G401.6 (cell line): ENCODE measurements around the gene ZFHX3.

ENCODE experiments used
- FAIRE-seq: peaks from 2 replicates; lab custom pipeline; 2012; peaks lifted over from hg19 to GRCh38; lab: Jason Lieb, UNC

Gene ZFHX3

DNA sequence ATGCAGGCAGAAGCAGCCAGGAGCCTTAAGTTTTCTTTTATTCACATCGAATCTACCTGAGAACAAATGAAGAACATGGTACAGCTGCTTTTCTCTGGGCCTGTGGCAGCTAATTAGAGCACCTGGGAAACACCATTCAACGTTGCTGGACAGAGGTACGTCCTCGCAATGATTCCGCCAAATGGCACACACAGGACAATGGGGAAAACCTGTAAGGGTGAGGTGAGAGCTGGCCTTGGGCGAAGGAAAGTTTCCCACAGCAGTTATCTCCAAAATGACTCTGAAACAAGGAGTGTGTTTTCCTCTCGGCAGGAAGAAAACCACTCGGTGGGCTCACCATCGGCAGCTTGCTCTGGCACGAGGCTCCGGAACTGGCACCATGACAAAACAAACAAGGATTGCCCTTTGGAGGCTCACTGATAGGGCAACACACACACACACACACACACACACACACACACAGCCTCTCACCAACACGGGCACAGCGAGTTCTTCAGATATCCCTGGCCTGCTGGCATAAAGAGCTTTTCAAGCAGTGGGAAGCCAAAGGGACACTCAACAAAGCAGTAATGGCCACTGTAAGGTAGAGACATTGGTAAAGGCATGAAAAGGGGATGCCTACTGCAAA is 73.7 kb downstream of the ZFHX3 start:
- FAIRE-seq: no peak

DNA sequence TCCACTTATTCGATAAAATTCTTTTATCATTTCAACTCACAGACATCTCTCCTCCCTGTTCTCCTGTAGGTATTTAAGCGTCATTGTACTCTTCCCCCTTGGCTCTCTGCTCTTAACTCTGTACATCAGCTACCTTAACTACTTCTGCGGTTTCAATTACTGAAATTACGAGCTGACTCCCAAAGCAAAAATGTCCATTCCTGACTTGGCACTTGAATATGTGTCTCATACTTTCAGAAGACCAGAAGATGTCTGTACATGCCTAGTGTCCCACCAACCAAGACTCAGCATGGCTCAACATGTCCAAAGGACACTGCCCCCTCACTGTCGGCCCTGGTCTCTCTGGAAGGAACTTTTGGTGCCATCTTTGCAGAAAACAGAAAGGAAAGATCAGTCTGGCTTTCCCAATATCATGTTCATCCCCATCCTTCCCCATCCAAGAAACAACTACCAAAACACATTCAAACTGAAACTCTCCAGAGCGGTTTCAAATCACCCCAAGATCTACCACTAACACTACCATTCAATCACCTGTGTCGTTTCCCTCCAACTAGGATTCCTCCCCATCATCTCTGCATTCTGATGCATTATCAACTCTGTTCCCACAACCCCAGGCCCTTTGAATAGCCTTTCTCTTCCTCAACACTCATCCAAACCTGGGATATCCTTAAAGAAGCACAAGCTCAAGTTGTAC is 74.9 kb downstream of the ZFHX3 start:
- FAIRE-seq: no peak

DNA sequence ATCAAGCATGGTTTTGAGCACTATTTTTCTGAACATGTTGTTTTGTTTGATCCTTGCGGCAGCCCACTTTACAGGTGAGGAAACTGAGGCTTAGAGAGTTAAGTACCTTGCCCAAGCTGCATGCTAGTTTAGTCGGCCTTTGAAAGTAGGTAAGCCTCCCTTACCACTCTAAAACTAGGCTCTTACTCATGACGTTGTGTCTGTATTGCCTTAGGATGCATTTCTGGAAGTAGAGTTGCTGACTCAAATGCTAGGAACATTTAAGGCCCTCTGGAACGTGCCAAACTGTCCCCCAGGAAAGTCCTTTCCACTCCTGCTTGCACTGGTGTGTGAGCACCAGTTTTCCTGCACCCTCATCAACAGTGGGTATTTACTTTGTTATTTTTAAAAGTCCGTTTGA is 76.6 kb downstream of the ZFHX3 start:
- no peak for FAIRE-seq

DNA sequence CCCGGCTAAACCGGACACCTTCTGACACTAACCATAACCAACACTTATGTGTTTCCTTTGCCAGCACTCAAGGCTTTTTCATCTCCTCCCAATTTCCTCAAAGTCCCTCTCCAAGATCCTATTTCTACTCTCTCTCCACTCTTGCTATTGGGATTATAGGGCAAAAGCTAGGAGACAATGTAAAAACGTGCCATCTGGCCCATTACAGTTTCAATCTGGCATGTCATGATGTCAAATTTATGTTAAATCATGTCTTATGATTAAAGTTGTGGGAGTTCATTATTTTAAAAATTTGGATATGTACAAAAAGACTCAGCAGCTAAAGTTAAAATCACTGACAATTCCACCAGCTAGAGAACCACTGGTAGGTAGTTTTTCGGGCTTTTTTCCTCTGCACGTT is 77.3 kb downstream of the ZFHX3 start:
- FAIRE-seq: no peak

DNA sequence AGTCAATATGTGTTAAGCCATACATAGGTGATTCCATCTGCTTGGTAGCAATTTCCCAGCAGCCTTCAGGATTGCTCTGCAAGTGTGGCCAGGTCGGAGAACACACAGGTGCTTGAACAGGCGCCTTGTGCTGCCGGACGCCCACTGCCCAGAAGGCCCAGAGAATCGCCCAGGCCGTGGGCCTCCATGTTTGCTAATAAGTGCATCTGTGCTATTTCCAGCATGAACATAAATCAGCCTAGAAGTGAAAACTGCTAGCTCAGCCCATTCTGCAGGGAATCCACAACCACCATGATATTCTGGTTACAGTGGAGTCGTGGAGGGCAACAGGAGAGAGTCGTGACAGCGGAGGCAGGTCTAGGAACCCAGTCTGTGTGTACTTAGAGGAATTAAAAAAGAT is 78.1 kb downstream of the ZFHX3 start:
- FAIRE-seq: no peak

DNA sequence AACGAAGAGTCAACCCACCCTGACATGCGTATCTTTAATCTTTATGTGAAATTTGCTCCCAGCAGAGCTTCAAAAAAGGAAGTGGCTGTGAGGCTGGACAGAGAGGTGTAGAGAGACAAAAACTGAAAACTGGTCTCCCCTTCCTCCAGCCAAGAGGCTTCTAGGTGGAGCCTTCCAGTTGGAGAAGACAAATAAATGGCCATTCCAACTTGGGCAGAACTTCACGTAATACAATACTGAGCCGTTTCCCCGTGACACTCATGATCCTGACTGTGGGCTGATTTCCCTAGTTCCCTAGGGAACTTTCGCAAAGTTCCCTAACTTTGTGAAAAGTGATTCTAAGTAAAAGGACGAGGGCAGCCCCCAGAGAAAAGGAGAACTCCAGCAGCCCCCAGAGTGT is 78.8 kb downstream of the ZFHX3 start:
- no peak for FAIRE-seq

DNA sequence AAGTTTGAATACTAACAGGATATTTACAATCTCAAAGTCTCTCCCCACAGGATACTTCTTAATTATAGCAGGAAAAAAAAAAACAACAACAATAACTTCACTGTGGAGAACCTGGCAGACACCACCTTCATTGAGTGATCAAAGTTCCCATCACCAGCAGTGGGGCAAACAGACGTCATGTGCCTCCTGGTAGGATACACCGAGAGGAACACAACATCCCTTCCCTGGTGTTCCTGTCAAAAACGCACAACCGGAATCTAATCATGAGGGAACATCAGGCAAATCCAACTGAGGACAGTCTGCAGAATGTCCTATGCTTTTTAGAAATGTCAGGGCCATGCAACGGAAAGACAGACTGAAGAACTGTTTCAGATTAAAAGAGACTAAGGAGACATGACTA is 80.0 kb downstream of the ZFHX3 start:
- no peak for FAIRE-seq

DNA sequence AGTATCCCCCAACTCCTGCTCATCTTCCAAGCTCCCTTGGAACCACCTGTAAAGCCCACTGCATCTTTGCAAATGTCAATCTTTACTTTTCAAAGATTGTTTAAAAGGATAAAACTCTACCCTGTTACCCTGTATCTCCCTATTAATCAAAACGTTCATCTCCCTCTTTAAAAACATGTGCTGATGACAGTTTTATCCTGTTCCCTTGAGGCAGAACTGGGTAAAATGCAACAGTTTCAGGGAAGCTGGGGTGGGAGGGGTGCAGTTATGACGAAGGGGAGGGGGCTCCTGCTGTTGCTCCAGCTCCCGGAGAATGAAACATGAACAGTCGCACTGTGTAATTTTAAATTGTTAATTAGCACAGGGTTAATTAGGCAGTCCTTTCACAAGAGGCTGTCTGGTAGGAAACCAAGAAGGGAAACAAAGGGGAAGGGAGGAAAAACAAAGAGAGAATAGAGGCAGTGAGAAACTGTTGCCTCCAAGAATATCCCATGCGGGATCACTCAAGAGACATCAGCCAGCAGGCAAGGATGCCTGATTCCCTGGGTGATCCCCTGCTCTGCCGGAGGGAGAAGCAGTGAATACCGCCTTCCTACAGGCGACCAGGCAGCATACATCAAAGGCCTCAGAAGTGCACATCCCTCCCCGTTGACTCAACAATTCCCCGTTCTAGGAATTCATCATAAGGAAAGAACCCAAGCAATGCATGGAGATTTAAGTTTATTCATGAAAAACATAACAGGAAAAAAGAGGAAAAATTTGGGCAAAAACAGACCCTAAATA is 84.2 kb downstream of the ZFHX3 start:
- no peak for FAIRE-seq

DNA sequence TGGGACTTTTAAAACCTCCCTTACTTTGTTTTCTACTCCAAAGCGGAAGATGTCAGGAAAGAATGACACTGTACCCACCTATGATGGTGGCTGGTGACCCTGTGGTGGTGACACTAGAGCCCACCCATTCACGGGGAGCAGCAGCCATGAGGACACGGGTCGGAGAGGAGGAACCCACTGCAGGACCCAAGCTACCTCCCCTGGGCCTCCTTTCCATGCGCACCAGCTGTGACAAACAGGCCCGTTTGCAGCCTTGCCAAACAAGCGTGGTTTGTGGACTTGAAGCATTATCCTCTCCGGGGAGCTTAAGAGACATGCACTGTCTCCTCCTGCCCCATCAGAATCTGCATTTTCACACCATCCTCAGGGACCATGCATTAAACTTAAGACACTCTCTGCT is 85.6 kb downstream of the ZFHX3 start:
- no peak for FAIRE-seq

DNA sequence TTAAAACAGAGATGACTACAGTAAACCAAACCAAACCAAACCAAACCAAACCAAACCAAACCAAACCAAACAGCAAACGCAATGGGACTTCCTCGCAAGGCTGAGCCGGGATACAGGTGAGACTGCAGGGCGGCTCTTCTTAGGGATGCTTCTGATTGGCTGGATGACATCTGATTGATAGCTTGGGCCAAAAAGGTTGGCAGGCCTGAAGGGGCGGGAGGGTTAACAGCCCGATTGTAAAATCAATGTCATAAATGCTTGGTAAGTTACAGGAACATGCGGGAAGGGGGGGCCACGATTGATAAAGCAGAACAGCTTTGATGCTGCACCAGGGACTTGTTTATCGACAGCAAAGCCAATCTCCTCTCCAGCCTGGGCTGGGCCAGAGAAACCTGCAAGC is 86.1 kb downstream of the ZFHX3 start:
- FAIRE-seq: no peak

DNA sequence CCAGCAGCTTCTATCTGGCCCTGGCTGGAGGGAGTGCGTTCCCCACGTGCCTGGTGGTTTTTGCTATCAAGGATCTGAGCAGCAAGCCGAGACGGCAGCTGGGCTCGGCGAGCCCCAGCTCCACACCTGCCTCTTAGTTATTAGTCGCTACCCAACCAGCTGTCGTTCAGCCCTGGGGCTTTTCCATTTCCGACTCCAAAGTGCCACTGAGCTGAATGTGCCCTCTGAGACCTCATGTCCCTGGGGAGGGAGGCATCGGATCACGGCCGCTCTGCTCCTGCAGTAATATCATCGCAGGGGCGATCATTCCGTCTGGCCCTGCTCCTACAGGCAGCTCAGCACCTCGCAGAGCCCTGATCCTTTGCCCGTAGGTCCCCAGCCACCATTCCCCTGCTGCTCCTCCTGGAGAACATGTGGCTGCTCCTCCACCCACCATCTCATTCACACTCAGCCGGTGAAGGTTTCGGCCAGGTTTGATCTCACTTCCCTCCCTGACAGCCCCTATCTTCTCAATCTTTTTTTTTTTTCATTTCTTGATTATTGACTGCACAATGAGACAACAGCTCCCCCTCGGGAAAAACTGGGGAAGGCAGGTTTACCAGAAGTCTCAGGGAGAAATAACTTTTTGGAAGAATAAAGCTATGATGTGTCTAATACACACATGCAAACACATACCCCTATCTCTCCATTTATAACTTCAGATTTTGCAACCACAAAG is 86.7 kb downstream of the ZFHX3 start:
- no peak for FAIRE-seq

DNA sequence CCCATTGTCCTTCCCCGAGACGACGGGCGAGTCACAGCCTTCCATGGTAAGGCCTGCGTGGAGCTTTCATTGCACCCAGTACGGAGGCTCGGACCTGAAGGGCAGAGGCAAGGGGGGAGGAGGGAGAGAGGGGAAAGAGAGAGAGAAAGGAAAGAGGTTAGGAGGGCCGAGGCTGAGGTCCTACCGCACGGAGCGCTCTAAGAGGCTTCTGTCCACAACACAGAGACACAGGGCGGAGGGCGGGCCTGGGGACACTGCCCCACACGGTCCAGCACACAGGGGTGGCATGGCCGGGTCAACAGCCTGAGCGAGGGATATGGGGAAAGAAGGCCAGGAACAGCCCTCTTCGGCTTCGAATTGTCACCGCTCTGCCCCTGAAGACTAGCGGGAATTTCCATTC is 87.8 kb downstream of the ZFHX3 start:
- FAIRE-seq: no peak

DNA sequence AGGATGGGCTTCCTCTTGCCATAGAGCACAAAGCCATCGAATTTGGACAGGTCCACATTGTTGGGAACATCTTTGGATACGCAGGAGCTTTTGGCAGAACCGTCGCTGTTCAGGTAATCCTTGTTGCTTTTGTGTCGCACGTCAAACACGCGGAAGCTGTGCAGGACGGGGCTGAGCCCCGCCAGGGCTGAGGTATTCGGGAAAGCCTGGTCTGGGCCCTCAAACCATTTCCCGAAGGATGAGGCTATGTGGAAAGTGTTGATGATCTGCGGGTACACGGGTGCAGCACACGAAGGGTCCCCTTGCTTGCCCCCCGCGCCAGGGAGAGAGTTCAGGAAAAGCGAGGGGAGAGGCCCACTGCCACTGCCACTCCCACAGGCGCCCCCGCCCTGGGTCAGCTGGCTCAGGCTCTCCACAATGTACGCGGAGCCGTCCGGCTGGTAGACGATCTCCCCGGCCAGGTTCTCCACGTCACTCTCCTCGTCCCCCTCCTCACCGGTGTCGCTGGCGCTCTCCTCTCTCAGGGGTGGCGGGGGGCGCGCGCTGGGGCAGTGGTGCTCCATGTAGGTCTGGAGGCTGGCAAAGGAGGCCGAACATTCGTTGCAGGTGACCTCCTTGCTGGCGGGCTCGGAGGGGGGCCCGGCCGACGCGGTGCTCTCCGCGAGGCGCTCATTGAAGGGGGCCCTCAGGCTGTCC is 88.5 kb downstream of the ZFHX3 start:
- FAIRE-seq: no peak

DNA sequence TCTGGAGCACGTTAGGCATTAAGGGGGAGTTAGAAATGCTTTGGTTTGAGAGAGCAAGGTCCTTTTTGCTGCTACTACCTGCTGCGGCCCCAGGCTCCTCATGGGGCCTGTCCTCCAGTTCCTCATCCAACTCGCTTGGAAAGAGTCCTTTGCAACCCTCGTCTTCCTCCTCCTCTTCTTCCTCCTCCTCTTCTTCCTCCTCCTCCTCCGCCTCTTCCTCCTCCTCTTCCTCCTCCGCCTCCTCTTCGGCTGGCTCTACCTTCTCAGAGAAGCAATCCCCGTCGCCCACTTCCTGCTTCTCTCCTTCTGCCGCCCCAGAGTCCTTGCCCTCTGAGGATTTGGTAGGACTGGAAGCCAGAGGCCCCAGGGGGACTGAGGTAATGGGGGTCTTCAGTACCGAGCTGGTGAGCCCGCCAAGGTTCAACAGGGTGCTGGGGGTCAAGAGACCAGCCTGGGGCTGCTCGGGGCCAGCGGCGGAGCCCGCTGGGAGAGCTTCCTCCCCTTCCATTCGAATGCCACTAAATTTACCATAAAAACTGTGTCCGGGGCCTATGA is 89.3 kb downstream of the ZFHX3 start:
- no peak for FAIRE-seq

DNA sequence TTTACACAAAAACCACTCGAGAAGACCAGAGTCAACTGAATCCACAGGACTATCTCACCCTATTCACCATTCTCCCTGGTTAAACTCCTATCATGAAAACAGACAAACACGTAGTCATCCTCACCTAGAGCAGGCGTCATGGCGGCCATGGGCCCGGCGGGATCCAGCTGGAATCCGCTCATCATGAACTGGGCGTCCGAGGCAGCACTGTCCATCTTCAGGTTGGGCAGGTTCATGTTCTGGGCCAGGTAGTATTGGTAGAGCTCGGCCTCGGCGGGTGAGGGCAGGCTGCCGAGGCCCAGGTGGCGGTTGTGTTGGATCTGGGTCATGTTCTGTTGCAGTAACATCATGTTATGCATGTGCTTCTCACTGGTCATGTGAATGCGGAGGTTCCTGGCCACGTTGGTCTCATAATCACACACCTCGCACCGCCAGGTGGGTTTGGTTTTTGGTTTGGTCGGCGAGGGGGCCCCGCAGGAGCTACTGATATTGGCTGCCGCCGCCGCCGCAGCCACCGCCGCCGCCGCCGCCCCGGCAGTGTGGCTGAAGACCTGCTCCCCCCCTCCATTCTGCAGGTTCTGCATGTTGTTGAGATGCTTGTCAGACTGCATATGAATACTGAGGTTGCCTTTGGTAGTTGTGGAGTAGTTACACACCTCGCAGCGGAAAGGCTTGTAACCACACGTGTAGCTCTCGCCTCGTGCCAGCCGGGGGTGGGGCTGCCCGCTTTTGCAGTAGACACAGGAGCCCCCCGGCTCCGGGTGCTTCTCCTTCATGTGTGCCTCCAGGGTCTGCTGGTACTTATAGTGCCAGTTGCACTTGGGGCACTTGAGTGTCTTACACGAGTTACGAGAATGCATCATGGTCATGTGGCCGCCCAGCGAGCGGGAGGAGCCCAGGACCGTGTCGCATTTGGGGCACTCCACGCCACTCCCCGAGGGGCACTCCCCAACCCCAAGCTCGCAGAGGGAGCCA is 90.3 kb downstream of the ZFHX3 start:
- FAIRE-seq: no peak

DNA sequence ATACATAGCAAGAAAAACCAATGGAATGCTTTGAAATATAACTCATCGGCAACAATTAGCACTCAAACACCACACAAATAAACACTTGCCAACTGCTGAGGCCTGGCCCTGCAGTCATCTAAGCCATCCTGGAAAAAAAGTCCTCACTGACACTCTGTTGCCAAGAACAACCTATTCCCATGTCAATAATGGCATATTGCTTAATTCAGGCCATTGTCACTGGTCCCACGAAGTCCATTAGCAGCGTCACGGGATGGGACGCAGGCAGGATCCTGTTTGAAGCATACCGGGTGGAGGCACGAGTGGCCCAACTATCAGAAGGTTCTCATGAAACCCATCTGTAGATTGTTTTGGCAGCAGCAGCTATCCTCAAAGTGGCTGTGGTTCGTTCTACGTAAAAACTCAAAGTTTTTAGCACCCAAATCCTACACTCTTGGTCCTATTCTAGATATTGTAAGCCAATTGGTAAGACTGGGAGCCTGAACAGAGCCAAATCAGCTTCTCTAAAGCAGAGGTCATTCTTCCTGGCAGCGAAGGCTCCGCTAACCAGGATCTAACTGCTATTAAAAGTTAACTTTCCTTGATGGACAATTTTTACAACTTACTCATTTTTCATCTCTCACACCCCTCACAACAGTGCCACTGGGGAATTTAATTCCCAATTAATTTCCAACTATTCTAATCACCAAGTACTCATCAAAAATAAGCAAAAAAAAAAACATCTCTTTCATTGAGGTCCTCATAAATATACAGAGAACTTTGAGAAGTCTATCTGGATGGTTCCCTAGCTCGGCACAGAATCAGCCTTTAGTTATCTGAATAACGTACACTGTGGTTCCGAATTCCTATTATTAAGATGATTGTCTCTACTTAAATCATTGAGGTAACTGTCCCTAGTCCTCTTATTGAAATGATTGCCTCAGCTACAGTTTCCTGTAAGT is 91.5 kb downstream of the ZFHX3 start:
- no peak for FAIRE-seq

DNA sequence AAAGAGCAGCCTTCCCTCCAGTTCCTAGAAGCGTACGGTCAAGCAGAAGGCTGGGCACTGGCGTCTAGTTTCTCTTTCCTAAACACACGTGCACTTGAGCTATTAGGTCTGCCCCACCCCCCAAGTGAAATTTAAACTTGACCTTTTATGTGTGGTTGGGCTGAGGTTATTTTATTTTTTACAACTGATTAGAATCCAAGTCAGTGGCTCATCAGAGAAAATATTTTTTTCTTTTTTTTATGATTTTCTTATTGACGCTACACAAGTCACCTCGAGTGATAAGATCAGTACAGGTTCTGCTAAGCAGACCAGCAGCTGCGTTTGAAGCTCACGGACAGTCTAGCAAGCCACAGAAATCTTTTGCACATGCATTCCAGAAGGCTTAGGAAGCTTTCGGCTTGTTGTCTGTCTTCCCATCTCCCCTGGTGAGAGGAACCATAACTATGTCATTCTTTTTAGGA is 95.1 kb downstream of the ZFHX3 start:
- FAIRE-seq: no peak

DNA sequence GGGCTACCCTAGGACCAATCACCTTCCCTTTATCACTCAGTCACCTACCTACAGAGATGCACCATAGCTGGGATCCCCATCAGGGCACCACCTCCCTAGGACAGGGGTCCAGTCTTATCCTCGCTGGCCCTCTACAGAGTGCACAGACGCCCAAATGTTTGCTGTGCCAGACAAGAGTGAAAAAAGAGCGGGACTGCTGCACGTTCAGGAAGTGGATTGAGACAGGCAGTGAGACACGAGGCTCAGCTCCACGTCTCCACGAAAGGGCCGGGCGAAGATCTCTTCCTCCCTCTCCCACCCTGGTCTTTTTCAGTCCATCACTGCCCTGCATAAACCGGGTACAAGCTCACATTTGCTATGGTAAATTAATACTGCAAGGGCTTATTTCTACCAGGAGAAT is 95.5 kb downstream of the ZFHX3 start:
- FAIRE-seq: no peak

DNA sequence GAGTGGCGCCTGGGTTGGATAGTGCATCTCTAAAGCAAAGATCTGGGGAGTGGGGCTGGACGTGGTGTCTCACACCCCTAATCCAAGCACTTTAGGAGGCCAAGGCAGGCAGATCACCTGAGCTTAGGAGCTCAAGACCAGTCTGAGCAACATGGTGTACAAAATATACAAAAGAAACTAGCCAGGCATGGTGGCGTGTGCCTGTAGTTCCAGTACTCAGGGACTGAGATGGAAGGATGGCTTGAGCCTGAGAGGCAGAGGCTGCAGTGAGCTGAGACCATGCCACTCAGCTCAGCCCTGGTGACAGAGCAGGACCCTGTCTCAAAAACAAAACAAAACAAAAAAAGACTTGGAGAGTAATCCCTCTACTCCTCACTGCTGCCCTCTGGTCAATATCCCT is 96.0 kb downstream of the ZFHX3 start:
- FAIRE-seq: no peak

DNA sequence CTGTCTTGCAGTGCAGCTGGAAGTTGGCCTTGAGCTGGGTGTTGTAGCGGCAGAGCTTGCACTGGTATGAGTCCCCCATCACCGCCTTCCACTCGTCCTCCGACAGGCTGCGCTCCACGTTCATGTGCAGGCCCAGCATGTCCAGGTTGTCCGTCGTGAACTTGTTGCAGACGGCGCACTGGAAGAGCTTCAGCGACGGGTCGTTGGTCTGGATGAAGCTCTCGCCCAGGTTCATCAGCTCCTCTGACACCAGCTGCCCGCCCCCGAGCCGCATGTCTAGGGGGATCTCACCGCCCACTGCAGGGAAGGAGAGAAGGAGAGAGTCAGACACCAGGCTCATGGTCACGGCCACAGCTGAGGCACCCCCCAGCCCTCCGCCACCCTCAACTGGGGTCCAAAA is 97.3 kb downstream of the ZFHX3 start:
- FAIRE-seq: no peak
